ACHN (cell line): ENCODE measurements around the gene MYL4.
"Not testable (repeated sequence)": the region's sequence is repeated elsewhere in the genome, so short reads cannot be mapped to it uniquely, and the experiment has no call there.

ENCODE experiments used
- DNase-seq: peaks from one replicate; pipeline ENCODE4 v3.0.0-alpha.2; 2015
- in situ Hi-C: cut with HindIII; loops from 2 replicates; pipeline ENCODE4 v1.10.0; 2017; ENCODE audit warnings: low sequenced_read_pairs, low pct_ligation_motif_present, low pct_unique_long_range_greater_than_20kb

The MYL4 gene

DNA sequence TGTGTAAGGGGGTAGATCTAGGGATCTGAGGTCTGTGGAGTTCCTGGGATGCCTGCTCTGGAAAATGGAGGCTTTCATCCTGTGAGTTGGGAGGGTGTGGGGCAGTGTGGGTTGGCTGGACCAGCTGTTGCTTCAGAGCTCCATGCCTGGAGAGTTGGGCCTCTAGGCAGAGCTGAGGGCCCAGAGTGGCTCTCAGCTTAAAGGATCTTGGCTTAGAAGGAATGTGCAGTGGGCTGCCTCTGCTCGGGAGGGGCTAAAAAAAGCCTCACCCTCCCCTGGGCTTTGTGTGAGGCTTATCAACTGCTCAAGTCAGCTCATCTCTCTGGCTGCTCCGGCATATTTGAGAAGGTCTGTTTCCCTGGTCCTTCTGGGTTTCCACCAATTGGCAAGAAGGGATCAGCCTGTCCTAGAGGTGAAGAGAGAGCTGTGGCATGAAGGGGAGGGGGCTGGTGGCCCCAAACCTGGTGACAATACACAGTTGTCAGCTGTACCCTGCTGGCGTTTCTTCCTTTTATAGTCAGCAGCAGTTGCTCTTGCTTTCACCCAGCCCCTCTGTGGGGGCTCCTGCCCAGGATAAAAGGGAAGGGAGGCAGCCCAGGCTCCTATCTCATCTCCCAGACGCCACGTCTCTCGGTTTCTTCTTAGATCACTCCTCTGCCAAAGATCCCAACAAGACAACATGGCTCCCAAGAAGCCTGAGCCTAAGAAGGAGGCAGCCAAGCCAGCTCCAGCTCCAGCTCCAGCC is at the start of gene MYL4:
TSS of gene MYL4 (plus strand) at position 605 of the 745 bp plus-strand sequence. CDS start at position 680, 75 bp downstream.
- no peak for DNase-seq
- in situ Hi-C loops, result no loop called here

- in situ Hi-C loops, result no loop called here
Observed at GRCh38 chr17:47162013-47162622, 47.0 kb upstream of the MYL4 start.

GRCh38 chr17:47164263-47164662 is 44.9 kb upstream of the MYL4 start:
- in situ Hi-C loops, result no loop called here

More at GRCh38 chr17:47162013-47162622, 47.0 kb upstream of the MYL4 start:
- DNase-seq, result no peak

GRCh38 chr17:47165137-47165536 is 44.0 kb upstream of the MYL4 start:
- no peak for DNase-seq
- in situ Hi-C loops, result no loop called here

More at GRCh38 chr17:47164263-47164662, 44.9 kb upstream of the MYL4 start:
- DNase-seq, result no peak

- in situ Hi-C loops, DNase-seq: not testable (repeated sequence)
Observed at GRCh38 chr17:47166854-47167253, 42.3 kb upstream of the MYL4 start.

DNA sequence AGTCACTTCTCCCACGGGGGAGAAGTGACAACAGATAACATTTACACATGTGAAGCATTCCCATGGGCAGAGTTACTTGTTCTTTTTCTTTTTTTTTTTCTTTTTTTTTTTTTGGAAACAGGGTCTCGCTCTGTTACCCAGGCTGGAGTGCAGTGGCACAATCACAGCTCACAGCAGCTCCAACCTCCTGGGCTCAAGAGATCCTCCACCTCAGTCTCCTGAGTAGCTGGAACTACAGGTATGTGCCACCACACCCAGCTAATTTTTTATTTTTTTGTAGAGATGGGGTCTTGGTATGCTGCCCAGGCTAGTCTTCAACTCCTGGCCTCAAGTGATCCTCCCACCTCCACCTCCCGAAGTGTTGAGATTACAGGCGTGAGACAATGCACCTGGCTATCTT is 40.3 kb upstream of the MYL4 start:
- in situ Hi-C loops, DNase-seq: not testable (repeated sequence)

- in situ Hi-C loops, result no loop called here
- DNase-seq, result no peak
Observed at GRCh38 chr17:47170710-47171109, 38.4 kb upstream of the MYL4 start.

DNA sequence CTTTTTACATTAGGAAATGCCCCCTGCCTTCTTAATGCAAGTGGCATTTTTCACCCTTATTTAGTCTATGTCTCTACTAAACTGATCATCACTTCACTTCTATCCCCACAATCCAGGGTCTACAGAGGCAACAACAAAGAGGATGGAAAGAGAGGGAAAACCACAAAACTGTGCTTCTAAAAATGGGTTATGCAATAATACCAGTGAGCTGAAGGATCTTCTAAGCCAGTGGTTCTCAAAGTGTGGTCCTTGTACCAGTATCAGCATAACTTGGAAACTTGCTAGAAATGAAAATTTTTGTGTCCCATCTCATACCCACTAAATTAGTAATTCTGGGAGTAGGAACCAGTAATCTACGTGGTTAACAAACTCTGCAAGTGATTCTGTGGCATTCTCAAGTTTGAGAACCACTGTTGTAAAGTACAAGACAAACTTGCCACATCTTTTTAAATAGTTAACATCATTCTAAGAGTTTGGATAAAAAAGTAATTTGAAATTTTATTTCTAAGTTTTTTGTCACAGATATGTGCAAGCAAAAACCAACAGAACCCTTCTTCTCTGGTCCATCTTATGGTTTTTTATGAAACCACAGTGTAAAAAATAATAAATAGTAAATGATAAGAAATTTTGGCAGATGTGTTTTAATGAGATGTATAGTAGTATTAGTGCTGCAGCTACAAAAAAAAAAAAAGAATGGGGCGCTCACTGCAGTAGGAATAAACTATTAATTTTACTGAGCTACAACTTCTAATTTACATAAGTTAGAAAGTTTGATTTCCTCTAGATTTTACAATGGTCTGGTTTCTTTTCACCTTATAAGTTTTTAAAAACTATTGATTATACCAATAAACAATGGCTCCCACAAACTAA is 36.2 kb upstream of the MYL4 start:
- DNase-seq, result no peak
- in situ Hi-C loops, result no loop called here

DNA sequence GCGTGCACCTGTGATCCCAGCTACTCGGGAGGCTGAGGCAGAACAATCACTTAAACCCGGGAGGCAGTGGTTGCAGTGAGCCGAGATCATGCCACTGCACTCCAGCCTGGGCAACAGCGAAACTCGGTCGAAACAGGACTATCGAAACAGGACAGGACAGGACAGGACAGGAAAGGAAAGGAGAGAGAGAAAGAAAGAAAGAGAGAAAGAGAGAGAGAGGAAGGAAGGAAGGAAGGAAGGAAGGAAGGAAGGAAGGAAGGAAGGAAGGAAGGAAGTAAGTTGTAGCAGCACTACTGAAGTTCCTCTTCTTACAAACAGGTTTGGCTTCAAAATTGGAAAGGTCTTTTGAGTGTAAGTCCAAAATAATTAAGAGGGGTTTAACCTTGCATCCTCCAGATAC is 34.3 kb upstream of the MYL4 start:
- in situ Hi-C loops, DNase-seq: not testable (repeated sequence)

GRCh38 chr17:47176389-47176826 is 32.7 kb upstream of the MYL4 start:
- in situ Hi-C loops, result no loop called here

GRCh38 chr17:47177261-47177660 is 31.9 kb upstream of the MYL4 start:
- DNase-seq, result no peak
- in situ Hi-C loops, result no loop called here

More at GRCh38 chr17:47176389-47176826, 32.7 kb upstream of the MYL4 start:
- no peak for DNase-seq

DNA sequence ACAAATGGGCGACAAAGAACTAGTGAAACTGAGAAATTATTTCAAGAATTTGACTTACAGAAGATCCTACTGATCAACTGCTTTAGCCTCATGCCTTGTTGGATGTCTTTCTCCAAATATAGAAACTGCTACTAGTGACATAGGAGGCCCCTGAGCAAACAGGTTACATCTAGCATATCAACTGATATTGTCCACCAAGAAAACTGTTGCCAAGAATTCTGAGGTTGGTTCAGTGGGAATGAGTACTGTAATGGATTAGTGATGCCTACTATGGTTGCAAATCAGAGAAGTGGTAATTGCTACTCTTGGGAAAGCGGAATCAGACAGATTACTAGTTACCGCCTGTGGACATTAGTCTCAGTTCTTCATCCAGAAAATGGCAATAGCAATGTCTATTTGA is 30.0 kb upstream of the MYL4 start:
- in situ Hi-C loops, result no loop called here
- no peak for DNase-seq

DNA sequence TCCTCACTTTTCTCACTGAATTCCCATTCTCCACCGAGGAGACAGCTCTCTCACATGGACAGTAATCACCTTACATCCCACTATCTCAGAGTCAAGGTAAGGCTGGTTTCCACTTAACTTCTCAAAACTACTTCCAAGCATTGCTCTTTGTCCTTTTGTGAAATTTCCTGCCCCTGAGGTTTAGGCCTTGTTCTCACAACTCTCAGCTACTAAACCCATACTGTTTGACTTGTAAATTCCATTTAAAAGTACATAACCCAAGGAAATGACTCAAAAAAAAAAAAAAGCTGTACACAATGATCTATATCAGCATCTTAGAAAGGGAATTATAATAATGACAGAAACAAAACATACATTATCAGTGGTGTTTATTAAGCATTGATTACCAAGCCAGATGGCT is 28.8 kb upstream of the MYL4 start:
- in situ Hi-C loops, result no loop called here
- DNase-seq, result no peak

DNA sequence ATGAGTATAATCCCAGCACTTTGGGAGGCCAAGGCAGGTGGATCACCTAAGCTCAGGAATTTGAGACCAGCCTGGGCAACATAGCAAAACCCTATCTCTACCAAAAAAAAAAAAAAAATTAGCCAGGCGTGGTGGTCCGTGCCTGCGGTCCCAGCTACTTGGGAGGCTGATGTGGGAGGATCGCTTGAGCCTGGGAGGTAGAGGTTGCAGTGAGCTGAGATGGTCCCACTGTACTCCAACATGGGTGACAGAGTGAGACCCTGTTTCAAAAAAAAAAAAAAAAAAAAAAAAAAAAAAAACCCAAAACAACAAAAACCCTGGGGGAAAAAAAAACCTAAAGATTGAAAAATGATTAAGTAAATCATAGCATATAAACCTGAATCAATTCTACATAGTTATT is 28.2 kb upstream of the MYL4 start:
- DNase-seq, in situ Hi-C loops: not testable (repeated sequence)

GRCh38 chr17:47184681-47185080 is 24.5 kb upstream of the MYL4 start:
- DNase-seq, result no peak

DNA sequence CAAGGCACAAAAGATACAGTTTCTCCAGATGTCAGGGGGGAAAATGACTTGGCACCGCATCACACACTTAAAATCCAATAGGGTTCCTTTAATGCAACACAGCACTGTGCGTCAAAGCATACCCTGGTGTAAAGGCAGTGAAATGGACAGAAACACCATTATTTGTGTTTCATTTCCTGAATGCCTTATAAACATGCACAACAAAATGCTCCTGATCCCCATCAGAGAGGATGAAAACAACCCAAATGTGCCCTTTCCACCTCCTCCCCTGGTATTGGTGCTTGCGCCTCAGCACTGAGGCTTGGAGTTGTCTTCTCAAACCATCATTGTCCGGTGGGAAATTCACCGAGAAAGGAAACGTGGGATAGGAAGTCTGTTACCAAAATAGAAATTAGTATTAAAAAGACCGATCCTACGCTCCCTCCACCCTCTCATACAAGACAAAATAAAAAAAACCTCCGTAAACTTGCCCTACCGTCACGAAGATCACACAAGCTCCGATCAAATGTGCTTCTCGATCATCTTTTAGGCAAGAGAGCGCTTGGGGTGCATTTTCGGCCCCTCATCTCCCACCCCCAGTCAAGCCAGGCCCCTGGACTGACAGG is 20.8 kb upstream of the MYL4 start:
- in situ Hi-C loops, result no loop called here
- DNase-seq, result peak; percentile 37

More at GRCh38 chr17:47184681-47185080, 24.5 kb upstream of the MYL4 start:
- in situ Hi-C loops, result no loop called here

- peak; percentile 99 for DNase-seq
Observed at GRCh38 chr17:47188876-47189731, 20.0 kb upstream of the MYL4 start, which contains the start of gene CDC27. Gene CDC27, minus strand, starts transcription at chr17:47189295. Its CDS starts 123 bp downstream, at chr17:47189172.

More at GRCh38 chr17:47188876-47189731, 20.0 kb upstream of the MYL4 start, which contains the start of gene CDC27:
- in situ Hi-C loops, result no loop called here
